ENCODE data around the gene SSR3.

The SSR3 gene

GRCh38 chr3:156535162-156535627 lies 19.7 kb downstream of the SSR3 start:
- DNase-seq, result peak; percentile 36 to 49

- DNase-seq, result no peak
These were observed 21.7 kb downstream of the SSR3 start for GRCh38 chr3:156533205-156533604.

GRCh38 chr3:156532730-156533129 lies 22.2 kb downstream of the SSR3 start:
- no peak for DNase-seq

GRCh38 chr3:156530980-156531379 lies 23.9 kb downstream of the SSR3 start:
- DNase-seq, result no peak

GRCh38 chr3:156527060-156527459 lies 27.9 kb downstream of the SSR3 start:
- no peak for DNase-seq

GRCh38 chr3:156525808-156526207 lies 29.1 kb downstream of the SSR3 start:
- DNase-seq, result no peak

- no peak for DNase-seq
These were observed 32.2 kb downstream of the SSR3 start for GRCh38 chr3:156522673-156523072.

GRCh38 chr3:156519758-156520162 lies 35.2 kb downstream of the SSR3 start:
- peak in 1 of 2 experiments; percentile 35 for DNase-seq

GRCh38 chr3:156518726-156519125 lies 36.2 kb downstream of the SSR3 start:
- DNase-seq, result no peak

- no peak for DNase-seq
These were observed 38.0 kb downstream of the SSR3 start for GRCh38 chr3:156516961-156517360.

- no peak for DNase-seq
These were observed 38.6 kb downstream of the SSR3 start for GRCh38 chr3:156516284-156516683.

GRCh38 chr3:156513619-156514018 lies 41.3 kb downstream of the SSR3 start:
- DNase-seq, result no peak

- DNase-seq, result no peak
These were observed 42.8 kb downstream of the SSR3 start for GRCh38 chr3:156511987-156512677.

- no peak for DNase-seq
These were observed 45.4 kb downstream of the SSR3 start for GRCh38 chr3:156509189-156510174.

- no peak for DNase-seq
These were observed 47.6 kb downstream of the SSR3 start for GRCh38 chr3:156507285-156507684.

GRCh38 chr3:156498307-156498706 lies 56.6 kb downstream of the SSR3 start:
- DNase-seq, result no peak

GRCh38 chr3:156497326-156497725 lies 57.6 kb downstream of the SSR3 start:
- DNase-seq, result no peak

GRCh38 chr3:156495816-156496215 lies 59.1 kb downstream of the SSR3 start:
- no peak for DNase-seq

GRCh38 chr3:156493887-156494286 lies 61.0 kb downstream of the SSR3 start:
- DNase-seq, result no peak

GRCh38 chr3:156492801-156493261 lies 62.1 kb downstream of the SSR3 start:
- no peak for DNase-seq

- DNase-seq, result no peak
These were observed 63.7 kb downstream of the SSR3 start for GRCh38 chr3:156491192-156491591.
